ENCODE data around the gene UVRAG. TPM values are rescaled to one million over a fixed set of nuclear protein-coding genes. Genes with fewer than 3 reads are reported as not detected.

Gene UVRAG
- total and polyA plus RNA-seq, 4 donors = 8.7 to 53.2 (median 18.3) TPM

DNA sequence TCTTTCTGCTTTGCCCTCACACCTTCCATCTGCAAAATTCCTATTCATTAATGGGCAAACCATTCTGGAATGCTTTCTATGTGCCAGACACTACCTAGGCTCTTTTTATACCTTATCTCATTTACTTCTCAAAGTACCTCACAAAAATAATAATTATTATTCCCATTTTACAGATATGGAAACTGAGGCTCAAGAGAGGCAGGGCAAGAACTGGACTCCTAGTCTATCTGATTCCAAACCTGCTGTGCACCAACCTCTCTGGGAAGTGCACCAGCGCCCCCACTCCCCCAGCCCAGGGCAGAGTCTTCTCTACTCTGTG, 47.3 kb upstream of the UVRAG start:
- Histone ChIP-seq H3K36me3 (ENCODE audit: control insufficient read depth in 4 of 4, insufficient read depth in 4 of 4, low read length in 4 of 4) (no peaks in the 10 kb centered on the region), H3K9me3 (ENCODE audit: control insufficient read depth in 4 of 4, insufficient read depth in 3 of 4, low read length in 3 of 4) (no peaks in the 10 kb centered on the region), H3K4me3 (no peak overlapping the region), H3K27ac (ENCODE audit: low read depth in 1 of 2, low read length in 1 of 2) (no peak overlapping the region), H3K27me3 (ENCODE audit: control insufficient read depth in 3 of 3, insufficient read depth in 3 of 3, low read length in 2 of 3) (peaks cover 0 to 23% (median 17%) of the 10 kb centered on the region in 3 donors), H3K4me1 (ENCODE audit: control insufficient read depth in 5 of 5, insufficient read depth in 5 of 5, low read length in 5 of 5) (peaks cover 0 to 18% (median 4%) of the 10 kb centered on the region in 5 donors), H3K9ac (ENCODE audit: insufficient read depth in 1 of 2, low read length in 2 of 2) (no peak overlapping the region)
- WGBS, 2 donors = 58 to 70% methylated on average over 1 of the region's 1 CpG
- DNase-seq (no peak), ATAC-seq (ENCODE audit: insufficient read depth, low FRiP score) (no peak)
- TF ChIP-seq, protein P1, sequence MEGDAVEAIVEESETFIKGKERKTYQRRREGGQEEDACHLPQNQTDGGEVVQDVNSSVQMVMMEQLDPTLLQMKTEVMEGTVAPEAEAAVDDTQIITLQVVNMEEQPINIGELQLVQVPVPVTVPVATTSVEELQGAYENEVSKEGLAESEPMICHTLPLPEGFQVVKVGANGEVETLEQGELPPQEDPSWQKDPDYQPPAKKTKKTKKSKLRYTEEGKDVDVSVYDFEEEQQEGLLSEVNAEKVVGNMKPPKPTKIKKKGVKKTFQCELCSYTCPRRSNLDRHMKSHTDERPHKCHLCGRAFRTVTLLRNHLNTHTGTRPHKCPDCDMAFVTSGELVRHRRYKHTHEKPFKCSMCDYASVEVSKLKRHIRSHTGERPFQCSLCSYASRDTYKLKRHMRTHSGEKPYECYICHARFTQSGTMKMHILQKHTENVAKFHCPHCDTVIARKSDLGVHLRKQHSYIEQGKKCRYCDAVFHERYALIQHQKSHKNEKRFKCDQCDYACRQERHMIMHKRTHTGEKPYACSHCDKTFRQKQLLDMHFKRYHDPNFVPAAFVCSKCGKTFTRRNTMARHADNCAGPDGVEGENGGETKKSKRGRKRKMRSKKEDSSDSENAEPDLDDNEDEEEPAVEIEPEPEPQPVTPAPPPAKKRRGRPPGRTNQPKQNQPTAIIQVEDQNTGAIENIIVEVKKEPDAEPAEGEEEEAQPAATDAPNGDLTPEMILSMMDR (IDR thresholded peaks at IDR 0.05; ENCODE audit: control extremely low read depth, extremely low read depth) = no peak

DNA sequence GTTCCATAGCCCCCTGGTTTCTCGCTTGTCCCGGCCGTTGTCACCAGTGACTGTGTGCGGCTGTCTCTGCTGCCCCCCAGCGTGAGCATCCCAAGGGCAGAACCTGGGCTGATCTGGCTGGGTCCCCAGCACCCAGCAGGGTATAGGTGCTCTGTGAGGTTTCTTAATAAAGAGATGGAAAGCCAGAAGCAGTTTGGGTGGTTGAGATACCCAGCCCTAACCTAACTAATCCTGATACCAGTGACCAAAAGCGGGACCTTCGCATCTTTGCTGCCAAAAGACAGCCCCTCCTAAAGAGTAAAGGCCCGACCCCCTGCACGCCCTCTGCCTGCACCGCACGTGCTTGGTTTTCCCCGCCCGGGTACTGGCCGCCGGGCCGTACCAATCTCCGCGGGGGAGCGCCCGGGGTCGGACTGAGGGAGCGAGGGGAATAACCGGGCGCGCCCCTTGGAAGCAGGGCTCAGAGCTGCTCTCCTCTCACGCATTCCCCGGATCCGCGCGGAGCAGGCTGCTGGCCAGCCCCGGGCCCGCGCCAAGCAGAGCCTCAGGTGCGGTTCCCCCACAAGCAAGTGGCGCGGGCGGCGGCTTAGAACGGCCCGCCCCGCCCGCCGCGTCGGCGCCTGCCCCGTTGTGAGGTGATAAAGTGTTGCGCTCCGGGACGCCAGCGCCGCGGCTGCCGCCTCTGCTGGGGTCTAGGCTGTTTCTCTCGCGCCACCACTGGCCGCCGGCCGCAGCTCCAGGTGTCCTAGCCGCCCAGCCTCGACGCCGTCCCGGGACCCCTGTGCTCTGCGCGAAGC, 46.7 kb upstream of the UVRAG start, which contains the start of gene DGAT2:
Gene DGAT2, plus strand, starts transcription at position 667 of the 797 bp plus-strand sequence. CDS start 214 bp downstream, outside the sequence.
- H3K4me1 ChIP-seq (ENCODE audit: control insufficient read depth in 5 of 5, insufficient read depth in 5 of 5, low read length in 5 of 5) = peaks cover 0 to 18% (median 4%) of the 10 kb centered on the region in 5 donors
- H3K27ac ChIP-seq (ENCODE audit: low read depth in 1 of 2, low read length in 1 of 2) = peak within 1 kb of the TSS in 1 of 2 donors; percentile 21
- peaks cover 0 to 23% (median 17%) of the 10 kb centered on the region in 3 donors for H3K27me3 ChIP-seq (ENCODE audit: control insufficient read depth in 3 of 3, insufficient read depth in 3 of 3, low read length in 2 of 3)
- no peaks in the 10 kb centered on the region for H3K9me3 ChIP-seq (ENCODE audit: control insufficient read depth in 4 of 4, insufficient read depth in 3 of 4, low read length in 3 of 4)
- no peaks in the 10 kb centered on the region for H3K36me3 ChIP-seq (ENCODE audit: control insufficient read depth in 4 of 4, insufficient read depth in 4 of 4, low read length in 4 of 4)
- ATAC-seq (ENCODE audit: insufficient read depth, low FRiP score) (peak; percentile 74), DNase-seq (peak; percentile 74 to 84 (median 78))
- H3K9ac ChIP-seq (ENCODE audit: insufficient read depth in 1 of 2, low read length in 2 of 2) = no peak within 1 kb of the TSS
- WGBS, 2 donors = 2 to 4% methylated on average over 52 to 66 of the region's 66 CpGs
- H3K4me3 ChIP-seq = no peak within 1 kb of the TSS
- TF ChIP-seq, protein P1 (IDR thresholded peaks at IDR 0.05; ENCODE audit: control extremely low read depth, extremely low read depth) = no peak

DNA sequence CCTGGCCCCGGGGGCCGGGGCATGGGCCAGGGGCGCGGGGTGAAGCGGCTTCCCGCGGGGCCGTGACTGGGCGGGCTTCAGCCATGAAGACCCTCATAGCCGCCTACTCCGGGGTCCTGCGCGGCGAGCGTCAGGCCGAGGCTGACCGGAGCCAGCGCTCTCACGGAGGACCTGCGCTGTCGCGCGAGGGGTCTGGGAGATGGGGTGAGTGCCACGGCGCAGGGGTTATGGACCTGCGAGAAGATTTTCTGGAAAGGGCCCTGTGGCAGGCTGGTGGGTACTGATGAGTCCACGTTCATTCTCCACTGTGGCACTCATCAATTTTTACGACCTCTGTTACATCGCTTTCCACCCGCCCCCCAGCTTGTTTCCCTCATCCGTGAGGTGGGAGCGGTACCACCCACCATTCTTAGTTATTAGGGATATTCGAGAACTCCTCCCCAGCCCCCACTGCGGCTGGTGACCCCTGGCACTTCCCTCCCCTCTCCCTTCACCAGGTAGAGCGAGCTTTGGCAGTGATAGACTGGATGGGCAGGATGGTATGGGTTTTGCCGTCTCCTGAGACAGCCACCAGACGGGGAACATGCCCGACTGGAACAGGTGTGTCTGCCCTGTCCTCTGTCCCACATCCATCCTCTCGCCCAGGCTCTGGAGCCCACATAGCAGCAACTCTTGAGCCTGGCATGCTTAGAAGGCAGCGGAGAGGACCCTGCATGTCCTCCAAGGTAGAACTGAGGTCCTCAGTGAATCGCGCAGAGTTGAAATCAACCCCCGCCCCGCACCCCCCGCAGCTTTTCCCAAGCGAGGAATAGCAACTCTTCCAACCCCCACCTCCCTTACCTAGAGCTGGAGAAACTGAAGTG, 45.9 kb upstream of the UVRAG start:
- H3K27me3 ChIP-seq (ENCODE audit: control insufficient read depth in 3 of 3, insufficient read depth in 3 of 3, low read length in 2 of 3) = peaks cover 0 to 23% (median 17%) of the 10 kb centered on the region in 3 donors
- TF ChIP-seq, protein P1 (IDR thresholded peaks at IDR 0.05; ENCODE audit: control extremely low read depth, extremely low read depth) = no peak
- H3K9ac ChIP-seq (ENCODE audit: insufficient read depth in 1 of 2, low read length in 2 of 2) = no peak overlapping the region
- DNase-seq (no peak), ATAC-seq (ENCODE audit: insufficient read depth, low FRiP score) (no peak)
- no peak overlapping the region for H3K4me3 ChIP-seq
- no peak overlapping the region for H3K27ac ChIP-seq (ENCODE audit: low read depth in 1 of 2, low read length in 1 of 2)
- no peaks in the 10 kb centered on the region for H3K36me3 ChIP-seq (ENCODE audit: control insufficient read depth in 4 of 4, insufficient read depth in 4 of 4, low read length in 4 of 4)
- H3K4me1 ChIP-seq (ENCODE audit: control insufficient read depth in 5 of 5, insufficient read depth in 5 of 5, low read length in 5 of 5) = peaks cover 0 to 18% (median 4%) of the 10 kb centered on the region in 5 donors
- no peaks in the 10 kb centered on the region for H3K9me3 ChIP-seq (ENCODE audit: control insufficient read depth in 4 of 4, insufficient read depth in 3 of 4, low read length in 3 of 4)
- WGBS, 2 donors = 18 to 19% methylated on average over 42 to 46 of the region's 46 CpGs

Data from lung (tissue), 12 donors.